Testis (tissue), 3 donors: ENCODE results near the gene GCNT1. TPM values are rescaled to one million over a fixed set of nuclear protein-coding genes. Genes with fewer than 3 reads are reported as not detected.

Experiments used
- DNase-seq: peaks from one replicate; pipeline ENCODE4 v3.0.0-alpha.2; 2019
- H3K27ac ChIP-seq, 2 donors: fragments of 200-600 bp; sonication (generic); one replicate each; pipeline ENCODE4 v1.5.1; 2019
- H3K27me3 ChIP-seq: fragments of 200-600 bp; sonication (generic); one replicate; pipeline ENCODE4 v1.5.1; 2019
- H3K36me3 ChIP-seq: fragments of 200-600 bp; sonication (generic); one replicate; pipeline ENCODE4 v1.5.1; 2017; ENCODE audit warnings: low read depth; ENCODE audit errors: missing control alignments
- H3K4me1 ChIP-seq: fragments of 200-600 bp; sonication (generic); one replicate; pipeline ENCODE4 v1.5.1; 2019
- H3K4me3 ChIP-seq, 2 donors: fragments of 200-600 bp; sonication (generic); one replicate each; pipeline ENCODE4 v1.5.1; 2017 to 2019
- H3K9me3 ChIP-seq: fragments of 200-600 bp; sonication (generic); one replicate; pipeline ENCODE4 v1.5.1; 2017
- CTCF ChIP-seq, 3 experiments: fragments of 450-650 bp in 2 of 3; fragments of 200-600 bp in 1 of 3; sonication (generic) in 1 of 3; IDR thresholded peaks; one replicate each; pipeline ENCODE4 v1.5.1; 2016 to 2019; ENCODE audit warnings: antibody characterized with exemption in 3 of 3, mild to moderate bottlenecking in 2 of 3, moderate library complexity in 1 of 3
- POLR2A ChIP-seq: fragments of 450-650 bp; IDR thresholded peaks from one replicate; pipeline ENCODE4 v1.6.1; 2017; ENCODE audit warnings: antibody characterized with exemption, mild to moderate bottlenecking, moderate library complexity
- WGBS, 2 donors: methylation state at CpG; one replicate each; pipeline ENCODE4 v1.1.5; 2018; 5-methylcytosine and 5-hydroxymethylcytosine counted together
- intact Hi-C: fragments of 100-400 bp; cut with DNase I; formaldehyde crosslinking; loops from one replicate; pipeline ENCODE4 v1.15.1; 2023; ENCODE audit warnings: low total_unique reads
- polyA plus RNA-seq: library from polyadenylated mRNA; stranded (reverse); fragments of 350-450 nt; fragmentation: Illumina TruSeq; extraction: RNeasy Lipid Tissue Mini Kit (QIAGEN cat#74804); gene quantifications from one replicate; pipeline ENCODE4 v1.2.3, GENCODE V29; 2014; ENCODE audit warnings: low read depth, low replicate concordance; ENCODE audit not compliant: insufficient read depth
- total RNA-seq, 2 donors: library from RNA; depleted of rRNA; stranded (reverse); fragments of >200 nt; gene quantifications; one replicate each; pipeline ENCODE4 v1.2.3, GENCODE V29; 2016

Gene GCNT1
- total and polyA plus RNA-seq, 3 donors from 2014 or later: 2.1 to 7.5 (median 6.0) TPM

GRCh38 chr9:76500061-76500460, 41.1 kb downstream of the GCNT1 start:
- H3K36me3 ChIP-seq: no peaks in the 10 kb centered on the region
- 86 to 89% methylated on average over 1 of the region's 1 CpG for WGBS, 2 donors
- TF ChIP-seq POLR2A (no peak), CTCF (IDR thresholded peaks at IDR 0.05) (no peak)
- no peak for DNase-seq
- no peaks in the 10 kb centered on the region for H3K27me3 ChIP-seq
- H3K27ac ChIP-seq: no peak overlapping the region
- intact Hi-C loops: no loop called here
- H3K4me3 ChIP-seq: no peak overlapping the region
- H3K4me1 ChIP-seq: no peaks in the 10 kb centered on the region
- H3K9me3 ChIP-seq: no peaks in the 10 kb centered on the region

DNA sequence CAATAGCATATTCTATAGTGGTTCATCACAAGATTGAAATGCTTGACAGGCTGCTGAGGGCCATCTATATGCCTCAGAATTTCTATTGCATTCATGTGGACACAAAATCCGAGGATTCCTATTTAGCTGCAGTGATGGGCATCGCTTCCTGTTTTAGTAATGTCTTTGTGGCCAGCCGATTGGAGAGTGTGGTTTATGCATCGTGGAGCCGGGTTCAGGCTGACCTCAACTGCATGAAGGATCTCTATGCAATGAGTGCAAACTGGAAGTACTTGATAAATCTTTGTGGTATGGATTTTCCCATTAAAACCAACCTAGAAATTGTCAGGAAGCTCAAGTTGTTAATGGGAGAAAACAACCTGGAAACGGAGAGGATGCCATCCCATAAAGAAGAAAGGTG, 43.8 kb downstream of the GCNT1 start:
- TF ChIP-seq CTCF (IDR thresholded peaks at IDR 0.05): no peak
- TF ChIP-seq POLR2A: no peak
- no peaks in the 10 kb centered on the region for H3K27me3 ChIP-seq
- no peak overlapping the region for H3K4me3 ChIP-seq
- H3K36me3 ChIP-seq: no peaks in the 10 kb centered on the region
- DNase-seq: no peak
- H3K9me3 ChIP-seq: no peaks in the 10 kb centered on the region
- H3K27ac ChIP-seq: no peak overlapping the region
- no peaks in the 10 kb centered on the region for H3K4me1 ChIP-seq
- 92 to 96% methylated on average over 6 of the region's 6 CpGs for WGBS, 2 donors
- intact Hi-C loops: no loop called here

GRCh38 chr9:76510041-76510440, 51.1 kb downstream of the GCNT1 start:
- H3K36me3 ChIP-seq: no peaks in the 10 kb centered on the region
- intact Hi-C loops: no loop called here
- no peaks in the 10 kb centered on the region for H3K9me3 ChIP-seq
- no peak for DNase-seq
- no peaks in the 10 kb centered on the region for H3K27me3 ChIP-seq
- no peaks in the 10 kb centered on the region for H3K4me1 ChIP-seq
- TF ChIP-seq CTCF (IDR thresholded peaks at IDR 0.05) (no peak), POLR2A (no peak)
- H3K27ac ChIP-seq: no peak overlapping the region
- WGBS, 2 donors: 50% methylated on average over 1 of the region's 1 CpG
- H3K4me3 ChIP-seq: no peak overlapping the region

- intact Hi-C loops: no loop called here
- Histone ChIP-seq H3K36me3 (no peaks in the 10 kb centered on the region), H3K4me1 (no peaks in the 10 kb centered on the region), H3K4me3 (no peak overlapping the region), H3K27me3 (no peaks in the 10 kb centered on the region), H3K27ac (no peak overlapping the region), H3K9me3 (no peaks in the 10 kb centered on the region)
- TF ChIP-seq POLR2A: no peak
- no peak for TF ChIP-seq CTCF (IDR thresholded peaks at IDR 0.05)
- 49 to 59% methylated on average over 2 of the region's 2 CpGs for WGBS, 2 donors
- no peak for DNase-seq
Measured at GRCh38 chr9:76510446-76510845, 51.5 kb downstream of the GCNT1 start.

DNA sequence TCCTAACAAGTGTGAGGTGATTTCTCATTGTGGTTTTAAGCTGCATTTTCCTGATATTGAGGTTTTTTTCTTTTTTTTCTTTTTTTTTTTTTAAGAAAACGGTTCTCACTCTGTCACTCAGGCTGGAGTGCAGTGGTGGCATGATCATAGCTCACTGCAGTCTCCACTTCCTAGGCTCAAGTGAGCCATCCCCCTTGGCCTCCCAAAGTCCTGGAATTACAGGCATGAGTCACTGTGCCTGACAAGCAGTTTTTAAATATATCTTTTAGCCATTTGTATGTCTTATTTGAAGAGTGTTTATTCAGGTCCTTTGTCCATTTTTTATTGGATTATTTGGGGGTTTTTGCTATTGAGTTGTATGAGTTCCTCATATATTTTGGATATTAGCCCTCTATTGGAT, 53.8 kb downstream of the GCNT1 start:
- H3K27ac ChIP-seq: no peak overlapping the region
- H3K4me1 ChIP-seq: no peaks in the 10 kb centered on the region
- no peak for DNase-seq
- no peak overlapping the region for H3K4me3 ChIP-seq
- H3K9me3 ChIP-seq: no peaks in the 10 kb centered on the region
- intact Hi-C loops: no loop called here
- H3K27me3 ChIP-seq: no peaks in the 10 kb centered on the region
- no peak for TF ChIP-seq CTCF (IDR thresholded peaks at IDR 0.05)
- TF ChIP-seq POLR2A: no peak
- no peaks in the 10 kb centered on the region for H3K36me3 ChIP-seq
- 67 to 68% methylated on average over 1 of the region's 1 CpG for WGBS, 2 donors
